DND-41 (cell line): ENCODE data around the gene ANTKMT.
"Not testable (repeated sequence)": the region's sequence is repeated elsewhere in the genome, so short reads cannot be mapped to it uniquely, and the experiment has no call there.

Experiments
- ATAC-seq: fragments of 200-7000 bp; cut with Tn5 transposase; 3 replicates; pipeline ENCODE4 v1.9.1; 2021; ENCODE audit warnings: low read depth; ENCODE audit not compliant: insufficient read depth
- DNase-seq: peaks from one replicate; pipeline ENCODE4 v3.0.0-alpha.2; 2020
- H2AFZ ChIP-seq: 2 replicates; pipeline ENCODE4 v1.6.0; 2012; ENCODE audit warnings: low read depth, low read length
- H3K27ac ChIP-seq: 2 replicates; pipeline ENCODE4 v1.5.1; 2012; ENCODE audit warnings: low read length, inconsistent platforms
- H3K27me3 ChIP-seq: fragments of 200-600 bp; sonication (generic); 2 replicates; pipeline ENCODE4 v1.6.0; 2012; ENCODE audit warnings: low read length, mild to moderate bottlenecking, inconsistent platforms; ENCODE audit not compliant: insufficient read depth, poor library complexity
- H3K36me3 ChIP-seq: 2 replicates; pipeline ENCODE4 v1.5.1; 2012; ENCODE audit warnings: low read length, inconsistent platforms; ENCODE audit not compliant: insufficient read depth
- H3K4me1 ChIP-seq: 2 replicates; pipeline ENCODE4 v1.5.1; 2012; ENCODE audit warnings: mild to moderate bottlenecking, low read length; ENCODE audit not compliant: insufficient read depth
- H3K4me2 ChIP-seq: 2 replicates; pipeline ENCODE4 v1.6.0; 2012; ENCODE audit warnings: mild to moderate bottlenecking, moderate library complexity, low read length, inconsistent platforms; ENCODE audit not compliant: insufficient read depth
- H3K4me3 ChIP-seq, 2 experiments: fragments of 200-600 bp in 1 of 2; shearing (Covaris generic) in 1 of 2; 2 replicates each; pipeline ENCODE4 v1.5.1; 2012 to 2016; ENCODE audit warnings: inconsistent platforms in 2 of 2, low read length in 2 of 2, mild to moderate bottlenecking in 2 of 2, low read depth in 1 of 2, moderate library complexity in 1 of 2
- H3K79me2 ChIP-seq: 2 replicates; pipeline ENCODE4 v1.6.0; 2012; ENCODE audit warnings: low read length, inconsistent platforms; ENCODE audit not compliant: insufficient read depth
- H3K9ac ChIP-seq: 2 replicates; pipeline ENCODE4 v1.6.0; 2012; ENCODE audit warnings: low read depth, mild to moderate bottlenecking, inconsistent platforms, low read length, moderate library complexity
- H3K9me3 ChIP-seq: 2 replicates; pipeline ENCODE4 v1.5.1; 2012; ENCODE audit warnings: low read length, moderate library complexity, mild to moderate bottlenecking, inconsistent platforms; ENCODE audit not compliant: insufficient read depth, severe bottlenecking
- H4K20me1 ChIP-seq: 2 replicates; pipeline ENCODE4 v1.6.0; 2012; ENCODE audit warnings: low read length; ENCODE audit not compliant: insufficient read depth
- EZH2 ChIP-seq: IDR thresholded peaks from 3 replicates; pipeline ENCODE4 v1.6.1; 2012; ENCODE audit warnings: borderline replicate concordance, low read depth, mild to moderate bottlenecking, moderate library complexity, low read length, inconsistent platforms; ENCODE audit not compliant: severe bottlenecking
- TF ChIP-seq, protein P1 (sequence below): IDR thresholded peaks from 2 replicates; pipeline ENCODE4 v1.5.1; 2012; ENCODE audit warnings: borderline replicate concordance, low read length, moderate library complexity, mild to moderate bottlenecking; ENCODE audit not compliant: poor library complexity, severe bottlenecking; ENCODE audit errors: extremely low read depth

The ANTKMT gene

DNA sequence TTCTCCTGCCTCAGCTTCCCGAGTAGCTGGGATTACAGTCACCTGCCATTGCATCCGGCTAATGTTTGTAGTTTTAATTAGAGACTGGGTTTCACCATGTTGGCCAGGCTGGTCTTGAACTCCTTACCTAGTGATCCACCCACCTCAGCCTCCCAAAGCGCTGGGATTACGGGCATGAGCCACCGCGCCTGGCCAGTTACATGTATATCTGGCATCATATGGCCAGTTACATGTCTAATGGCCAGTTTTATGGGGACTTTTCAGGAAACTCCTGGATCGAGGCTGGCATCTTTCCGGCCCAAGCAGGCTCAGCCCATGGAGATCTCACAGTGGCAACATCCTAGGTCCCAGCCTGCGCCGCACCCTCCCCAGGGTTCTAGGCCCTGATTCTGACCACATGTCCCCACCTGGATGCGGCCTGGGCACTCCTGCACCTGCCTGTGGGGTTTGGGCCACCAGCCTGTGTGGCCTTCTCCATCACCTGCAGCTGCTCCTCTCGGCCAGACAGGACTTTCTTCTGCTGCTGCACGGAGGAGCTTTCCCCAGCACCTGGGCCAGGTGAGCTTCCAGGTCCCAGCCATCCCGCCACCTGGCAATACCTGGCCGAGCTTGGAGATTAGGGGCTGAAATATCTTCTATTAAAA, 21.2 kb downstream of the ANTKMT start:
- no peak for DNase-seq
- H4K20me1 ChIP-seq, result no peaks in the 10 kb centered on the region
- H3K27ac ChIP-seq, result no peak overlapping the region
- peak overlapping the region; percentile 29; the same call in 1 of the 2 replicates for H3K4me2 ChIP-seq
- H3K4me3 ChIP-seq, result no peak overlapping the region
- peaks cover 18% of the 10 kb centered on the region for H3K79me2 ChIP-seq
- ATAC-seq, result no peak
- no peaks in the 10 kb centered on the region for H3K27me3 ChIP-seq
- peaks cover 19% of the 10 kb centered on the region for H3K4me1 ChIP-seq
- H3K9ac ChIP-seq, result no peak overlapping the region
- H3K36me3 ChIP-seq, result peaks cover 15% of the 10 kb centered on the region
- H2AFZ ChIP-seq, result no peak overlapping the region
- TF ChIP-seq, protein P1, sequence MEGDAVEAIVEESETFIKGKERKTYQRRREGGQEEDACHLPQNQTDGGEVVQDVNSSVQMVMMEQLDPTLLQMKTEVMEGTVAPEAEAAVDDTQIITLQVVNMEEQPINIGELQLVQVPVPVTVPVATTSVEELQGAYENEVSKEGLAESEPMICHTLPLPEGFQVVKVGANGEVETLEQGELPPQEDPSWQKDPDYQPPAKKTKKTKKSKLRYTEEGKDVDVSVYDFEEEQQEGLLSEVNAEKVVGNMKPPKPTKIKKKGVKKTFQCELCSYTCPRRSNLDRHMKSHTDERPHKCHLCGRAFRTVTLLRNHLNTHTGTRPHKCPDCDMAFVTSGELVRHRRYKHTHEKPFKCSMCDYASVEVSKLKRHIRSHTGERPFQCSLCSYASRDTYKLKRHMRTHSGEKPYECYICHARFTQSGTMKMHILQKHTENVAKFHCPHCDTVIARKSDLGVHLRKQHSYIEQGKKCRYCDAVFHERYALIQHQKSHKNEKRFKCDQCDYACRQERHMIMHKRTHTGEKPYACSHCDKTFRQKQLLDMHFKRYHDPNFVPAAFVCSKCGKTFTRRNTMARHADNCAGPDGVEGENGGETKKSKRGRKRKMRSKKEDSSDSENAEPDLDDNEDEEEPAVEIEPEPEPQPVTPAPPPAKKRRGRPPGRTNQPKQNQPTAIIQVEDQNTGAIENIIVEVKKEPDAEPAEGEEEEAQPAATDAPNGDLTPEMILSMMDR, result no peak
- TF ChIP-seq EZH2, result no peak
- H3K9me3 ChIP-seq, result no peaks in the 10 kb centered on the region

DNA sequence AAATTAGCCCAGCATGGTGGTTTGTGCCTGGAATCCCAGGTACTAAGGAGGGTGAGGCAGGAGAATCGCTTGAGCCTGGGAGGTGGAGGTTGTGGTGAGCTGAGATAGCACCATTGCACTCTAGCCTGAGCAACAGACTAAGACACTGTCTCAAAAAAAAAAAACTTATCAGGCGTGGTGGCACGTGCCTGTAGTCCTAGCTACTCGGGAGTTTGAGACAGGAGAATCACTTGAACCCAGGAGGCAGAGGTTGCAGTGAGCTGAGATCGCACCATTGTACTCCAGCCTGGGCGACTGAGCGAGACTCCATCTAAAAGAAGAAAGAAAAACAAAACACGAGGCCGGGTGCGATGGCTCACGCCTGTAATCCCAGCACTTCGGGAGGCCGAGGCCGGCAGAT, 21.9 kb downstream of the ANTKMT start:
- H4K20me1 ChIP-seq, H3K27ac ChIP-seq, H3K4me2 ChIP-seq, DNase-seq, ATAC-seq, H2AFZ ChIP-seq, H3K36me3 ChIP-seq, H3K27me3 ChIP-seq, H3K9me3 ChIP-seq, H3K4me3 ChIP-seq, H3K9ac ChIP-seq: not testable (repeated sequence)
- H3K79me2 ChIP-seq, result peaks cover 17% of the 10 kb centered on the region
- peaks cover 19% of the 10 kb centered on the region for H3K4me1 ChIP-seq

DNA sequence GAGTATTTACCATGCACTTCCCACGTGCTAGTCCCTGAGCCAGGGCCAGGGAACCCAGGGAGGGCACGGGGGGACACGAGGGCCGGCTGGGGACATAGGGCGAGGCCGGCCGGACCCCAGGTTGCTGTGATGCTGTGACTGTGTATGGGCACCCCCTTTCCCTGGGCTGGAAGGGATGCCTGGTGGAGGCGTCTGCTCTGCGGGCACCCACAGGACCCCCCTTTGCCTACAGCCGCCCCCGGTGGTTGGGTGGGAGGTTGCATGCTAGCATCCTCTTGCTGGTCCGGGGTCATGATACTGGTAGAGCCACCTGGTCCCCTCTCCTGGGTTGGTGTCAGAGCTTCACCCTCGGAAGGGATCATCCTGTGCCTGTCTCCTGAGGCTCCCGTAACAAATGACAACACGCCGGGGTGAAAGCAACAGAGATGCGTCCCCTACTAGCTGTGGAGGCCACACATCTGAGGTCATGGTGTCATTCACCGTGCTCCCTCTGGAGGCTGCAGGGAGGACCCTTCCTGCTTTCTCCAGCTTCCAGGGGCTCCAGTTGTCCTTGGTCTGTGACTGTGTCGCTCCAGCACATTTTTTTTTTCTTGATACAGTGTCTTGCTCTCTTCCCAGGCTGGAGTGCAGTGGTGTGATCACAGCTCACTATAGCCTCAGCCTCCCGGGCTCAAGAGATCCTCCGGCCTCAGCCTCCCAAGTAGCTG, 23.0 kb downstream of the ANTKMT start:
- no peak overlapping the region for H3K9ac ChIP-seq
- no peaks in the 10 kb centered on the region for H3K9me3 ChIP-seq
- H3K79me2 ChIP-seq, result peaks cover 16% of the 10 kb centered on the region
- peaks cover 19% of the 10 kb centered on the region for H3K4me1 ChIP-seq
- peaks cover 5% of the 10 kb centered on the region; the same call in 1 of the 2 replicates for H3K36me3 ChIP-seq
- H2AFZ ChIP-seq, result no peak overlapping the region
- DNase-seq, result peak; percentile 42
- H3K4me2 ChIP-seq, result no peak overlapping the region
- H3K27ac ChIP-seq, result no peak overlapping the region
- TF ChIP-seq EZH2, result no peak
- TF ChIP-seq, protein P1, result peak; percentile 56
- ATAC-seq, result no peak
- no peak overlapping the region for H3K4me3 ChIP-seq
- H4K20me1 ChIP-seq, result no peaks in the 10 kb centered on the region
- no peaks in the 10 kb centered on the region for H3K27me3 ChIP-seq

DNA sequence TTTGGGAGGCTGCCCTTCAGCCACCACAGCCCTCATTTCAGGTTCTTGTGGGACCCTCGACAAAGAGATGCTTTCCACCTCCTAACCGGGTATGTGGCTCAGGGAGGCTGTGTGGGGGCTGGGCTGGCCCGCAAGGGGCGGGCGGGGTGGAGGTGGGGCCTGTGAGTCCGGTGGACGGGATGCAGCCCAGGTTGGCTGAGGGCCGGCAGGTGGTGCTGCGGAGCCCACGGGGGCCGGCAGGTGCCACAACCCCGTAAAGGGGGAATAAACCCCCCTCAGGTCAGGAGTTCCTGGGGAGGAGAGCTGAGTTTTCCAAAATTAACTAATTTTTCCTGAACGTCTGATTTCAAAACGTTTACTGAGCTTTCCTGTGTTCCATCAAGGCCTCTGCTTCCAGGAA, 24.8 kb downstream of the ANTKMT start:
- no peak for ATAC-seq
- Histone ChIP-seq H3K27ac (no peak overlapping the region), H3K9ac (no peak overlapping the region), H3K4me2 (no peak overlapping the region), H4K20me1 (no peaks in the 10 kb centered on the region), H3K4me1 (peaks cover 6% of the 10 kb centered on the region), H3K4me3 (no peak overlapping the region), H3K36me3 (no peaks in the 10 kb centered on the region), H3K79me2 (no peaks in the 10 kb centered on the region), H2AFZ (no peak overlapping the region), H3K9me3 (no peaks in the 10 kb centered on the region), H3K27me3 (no peaks in the 10 kb centered on the region)
- no peak for DNase-seq
- no peak for TF ChIP-seq EZH2
- TF ChIP-seq, protein P1, result peak; percentile 14
